IPS DF 4.7 (cell line): ENCODE results near the gene SYNDIG1.
"Not testable (repeated sequence)": the region's sequence is repeated elsewhere in the genome, so short reads cannot be mapped to it uniquely, and the experiment has no call there.

ENCODE experiments used
- DNase-seq: peaks from one replicate; pipeline ENCODE4 v3.0.0-alpha.2; 2013; ENCODE audit warnings: low spot score; ENCODE audit errors: extremely low read depth

The SYNDIG1 gene

GRCh38 chr20:24608926-24609667, 139.7 kb downstream of the SYNDIG1 start:
- DNase-seq, result no peak

GRCh38 chr20:24609757-24610156, 140.3 kb downstream of the SYNDIG1 start:
- no peak for DNase-seq

DNA sequence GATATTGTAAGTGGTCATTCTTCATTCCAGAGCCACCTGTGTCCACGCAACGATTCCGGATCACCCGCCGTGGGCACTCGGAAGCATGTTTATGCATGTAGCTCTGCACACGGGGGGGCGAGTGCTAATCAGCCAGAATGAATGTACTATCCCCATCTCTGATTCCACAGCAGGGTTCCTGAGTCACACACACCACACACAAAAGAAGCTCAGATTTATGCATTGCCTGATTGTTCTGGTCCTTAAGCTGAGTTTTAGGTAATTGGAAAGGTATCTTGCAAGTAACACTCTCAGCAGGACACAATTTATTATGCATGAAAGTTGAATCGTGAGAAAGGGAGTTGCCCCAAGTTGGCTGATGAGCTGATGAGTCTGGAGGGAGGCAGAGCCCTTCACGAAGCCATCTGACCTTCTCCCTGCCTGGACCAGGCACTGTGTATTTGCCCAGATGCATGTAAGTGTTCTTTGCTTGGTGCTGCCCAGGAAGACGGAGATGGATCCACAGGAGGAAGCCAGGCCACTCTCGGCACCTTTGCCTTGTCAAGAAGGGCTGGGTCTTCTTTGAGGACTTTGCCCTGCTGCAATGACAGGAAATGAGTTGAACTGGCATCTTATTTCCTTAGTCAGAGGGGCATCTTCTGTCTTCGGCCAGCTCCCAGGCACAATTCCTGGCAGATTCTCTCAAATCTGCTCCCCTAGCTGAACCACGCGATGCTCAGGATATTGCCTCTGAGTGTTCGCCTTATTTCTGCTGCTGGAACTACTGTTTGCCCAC, 141.1 kb downstream of the SYNDIG1 start:
- no peak for DNase-seq

GRCh38 chr20:24611360-24612140, 142.1 kb downstream of the SYNDIG1 start:
- DNase-seq, result no peak

GRCh38 chr20:24612799-24613775, 143.7 kb downstream of the SYNDIG1 start:
- DNase-seq, result no peak

DNA sequence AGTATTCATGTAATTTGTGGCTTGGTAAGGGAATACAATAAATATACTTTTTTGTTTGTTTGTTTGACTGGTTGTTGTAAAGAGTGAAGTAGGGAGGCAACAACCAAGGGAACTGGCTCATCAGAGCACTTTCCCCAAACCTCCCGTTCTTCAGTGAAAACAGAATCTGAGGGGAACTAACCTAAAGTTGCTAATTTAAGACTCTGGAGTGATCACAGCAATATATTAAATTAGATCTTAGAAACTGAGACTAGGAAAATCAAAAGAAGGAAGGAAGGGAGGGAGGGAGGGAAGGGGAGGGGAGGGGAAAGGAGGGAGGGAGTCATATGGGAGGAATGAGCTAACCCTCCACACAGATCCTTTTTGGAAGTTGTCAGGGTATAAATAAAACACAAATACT, 144.9 kb downstream of the SYNDIG1 start:
- DNase-seq, result no peak

DNA sequence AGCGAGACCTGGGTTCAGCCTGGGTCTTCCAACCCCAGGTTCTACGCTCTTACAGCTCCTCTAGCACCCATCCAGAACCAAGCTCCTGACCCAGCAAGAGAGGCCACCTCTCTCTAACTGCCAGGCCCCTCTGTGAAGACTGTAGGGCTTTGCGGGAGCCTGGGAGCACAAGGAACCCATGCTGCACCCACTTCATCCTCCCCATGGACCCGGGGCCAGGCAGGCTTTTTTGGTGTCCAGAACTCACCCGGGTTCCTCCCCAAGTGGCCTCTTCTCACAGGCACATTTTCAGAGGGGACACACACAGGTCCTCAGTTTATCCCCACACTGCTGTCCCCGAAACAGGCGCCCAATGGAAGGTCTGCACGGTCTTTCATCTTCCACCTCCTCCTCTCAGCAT, 145.9 kb downstream of the SYNDIG1 start:
- no peak for DNase-seq

GRCh38 chr20:24616258-24617079, 147.0 kb downstream of the SYNDIG1 start:
- no peak for DNase-seq

GRCh38 chr20:24617080-24617432, 147.6 kb downstream of the SYNDIG1 start:
- DNase-seq, result no peak

DNA sequence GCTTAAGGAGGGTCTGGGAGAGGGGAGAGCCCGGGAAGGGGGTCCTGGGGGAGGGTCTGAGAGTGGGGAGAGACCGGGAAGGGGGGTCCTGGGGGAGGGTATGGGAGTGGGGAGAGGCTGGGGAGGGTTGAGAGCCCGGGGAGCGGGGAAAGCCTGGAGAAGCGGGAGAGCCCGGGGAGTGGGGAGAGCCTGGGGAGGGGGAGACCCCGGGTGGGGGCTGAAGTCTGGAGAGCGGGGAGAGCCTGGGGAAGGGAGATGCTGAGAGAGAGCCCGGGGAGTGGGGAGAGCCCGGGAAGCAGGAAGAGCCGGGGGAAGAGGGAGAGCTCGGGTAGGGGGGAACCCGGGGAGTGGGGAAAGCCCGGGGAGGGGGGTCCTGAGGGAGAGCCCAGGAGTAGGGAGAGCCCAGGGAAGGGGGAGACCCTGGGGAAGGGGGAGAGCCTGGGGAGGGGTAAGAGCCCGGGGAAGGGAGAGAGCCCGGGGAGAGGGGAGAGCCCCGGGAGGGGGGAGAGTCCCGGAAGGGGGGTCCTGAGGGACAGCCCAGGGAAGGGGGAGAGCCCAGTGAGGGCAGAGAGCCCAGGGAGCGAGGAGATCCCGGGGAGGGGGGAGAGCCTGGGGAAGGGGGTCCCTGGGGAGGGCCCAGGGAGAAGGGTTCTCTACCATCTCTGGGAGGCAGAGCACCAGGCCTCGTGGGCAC, 148.5 kb downstream of the SYNDIG1 start:
- no peak for DNase-seq

- DNase-seq, result no peak
Measured at GRCh38 chr20:24618739-24619138, 149.3 kb downstream of the SYNDIG1 start.

GRCh38 chr20:24619212-24619611, 149.8 kb downstream of the SYNDIG1 start:
- no peak for DNase-seq

- no peak for DNase-seq
Measured at GRCh38 chr20:24620937-24621519, 151.6 kb downstream of the SYNDIG1 start.

- DNase-seq, result no peak
Measured at GRCh38 chr20:24622856-24623255, 153.4 kb downstream of the SYNDIG1 start.

- DNase-seq, result not testable (repeated sequence)
Measured at GRCh38 chr20:24626141-24626540, 156.7 kb downstream of the SYNDIG1 start.

- DNase-seq, result no peak
Measured at GRCh38 chr20:24627291-24627690, 157.9 kb downstream of the SYNDIG1 start.

- no peak for DNase-seq
Measured at GRCh38 chr20:24627926-24628325, 158.5 kb downstream of the SYNDIG1 start.

- no peak for DNase-seq
Measured at GRCh38 chr20:24628985-24629384, 159.6 kb downstream of the SYNDIG1 start.

DNA sequence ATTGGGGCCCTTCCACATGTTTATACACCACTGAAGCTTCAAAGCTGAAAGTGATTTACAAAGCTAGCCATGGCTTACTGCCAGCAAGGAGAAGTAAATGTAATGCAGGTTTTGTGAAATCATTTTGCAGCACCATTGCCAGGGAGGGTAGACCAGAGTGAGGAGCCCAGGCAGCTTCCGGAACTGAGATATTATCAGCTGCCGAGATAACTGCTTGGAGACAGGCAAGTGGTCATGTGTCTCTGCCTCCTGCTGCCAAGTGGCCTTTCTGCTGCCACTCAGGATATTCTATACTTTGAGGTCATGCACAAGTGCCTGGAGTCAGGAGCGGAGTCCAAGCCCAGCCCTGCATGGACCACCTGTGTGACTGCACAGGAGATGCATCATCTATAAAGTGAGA, 160.2 kb downstream of the SYNDIG1 start:
- DNase-seq, result no peak
